Measurements from ENCODE around the gene CD36. TPM values are rescaled to one million over a fixed set of nuclear protein-coding genes. Genes with fewer than 3 reads are reported as not detected.

CD36 gene
- polyA plus RNA-seq, 1 experiment, result 0.51 TPM

DNA sequence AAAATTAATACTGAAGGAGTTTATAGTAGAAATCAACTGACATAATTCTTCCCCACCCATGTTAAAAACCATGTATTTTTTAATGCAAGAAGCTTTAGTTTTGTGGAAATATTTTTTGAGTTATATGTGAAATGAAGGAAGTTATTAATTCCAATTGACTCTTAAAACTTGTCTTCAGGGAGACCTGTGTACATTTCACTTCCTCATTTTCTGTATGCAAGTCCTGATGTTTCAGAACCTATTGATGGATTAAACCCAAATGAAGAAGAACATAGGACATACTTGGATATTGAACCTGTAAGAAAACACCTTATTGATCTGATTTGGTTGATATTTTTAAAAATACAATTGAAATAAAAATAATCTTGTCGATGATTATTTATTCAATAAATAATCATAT, 33.3 kb downstream of the CD36 start:
- ChIA-PET CTCF (no interaction called here), POLR2A (no interaction called here)
- no peak for DNase-seq (ENCODE audit: low read depth, low spot score)
- Histone ChIP-seq H3K4me3 (ENCODE audit: low read depth, low read length) (no peak overlapping the region), H3K27ac (ENCODE audit: low read depth, low read length) (no peak overlapping the region), H3K27me3 (ENCODE audit: control insufficient read depth, insufficient read depth, low read length) (no peaks in the 10 kb centered on the region), H3K9me3 (ENCODE audit: control insufficient read depth, insufficient read depth, low read length) (no peaks in the 10 kb centered on the region)
- TF ChIP-seq, protein P1, sequence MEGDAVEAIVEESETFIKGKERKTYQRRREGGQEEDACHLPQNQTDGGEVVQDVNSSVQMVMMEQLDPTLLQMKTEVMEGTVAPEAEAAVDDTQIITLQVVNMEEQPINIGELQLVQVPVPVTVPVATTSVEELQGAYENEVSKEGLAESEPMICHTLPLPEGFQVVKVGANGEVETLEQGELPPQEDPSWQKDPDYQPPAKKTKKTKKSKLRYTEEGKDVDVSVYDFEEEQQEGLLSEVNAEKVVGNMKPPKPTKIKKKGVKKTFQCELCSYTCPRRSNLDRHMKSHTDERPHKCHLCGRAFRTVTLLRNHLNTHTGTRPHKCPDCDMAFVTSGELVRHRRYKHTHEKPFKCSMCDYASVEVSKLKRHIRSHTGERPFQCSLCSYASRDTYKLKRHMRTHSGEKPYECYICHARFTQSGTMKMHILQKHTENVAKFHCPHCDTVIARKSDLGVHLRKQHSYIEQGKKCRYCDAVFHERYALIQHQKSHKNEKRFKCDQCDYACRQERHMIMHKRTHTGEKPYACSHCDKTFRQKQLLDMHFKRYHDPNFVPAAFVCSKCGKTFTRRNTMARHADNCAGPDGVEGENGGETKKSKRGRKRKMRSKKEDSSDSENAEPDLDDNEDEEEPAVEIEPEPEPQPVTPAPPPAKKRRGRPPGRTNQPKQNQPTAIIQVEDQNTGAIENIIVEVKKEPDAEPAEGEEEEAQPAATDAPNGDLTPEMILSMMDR (IDR thresholded peaks at IDR 0.05; ENCODE audit: low read depth, low read length), result no peak

DNA sequence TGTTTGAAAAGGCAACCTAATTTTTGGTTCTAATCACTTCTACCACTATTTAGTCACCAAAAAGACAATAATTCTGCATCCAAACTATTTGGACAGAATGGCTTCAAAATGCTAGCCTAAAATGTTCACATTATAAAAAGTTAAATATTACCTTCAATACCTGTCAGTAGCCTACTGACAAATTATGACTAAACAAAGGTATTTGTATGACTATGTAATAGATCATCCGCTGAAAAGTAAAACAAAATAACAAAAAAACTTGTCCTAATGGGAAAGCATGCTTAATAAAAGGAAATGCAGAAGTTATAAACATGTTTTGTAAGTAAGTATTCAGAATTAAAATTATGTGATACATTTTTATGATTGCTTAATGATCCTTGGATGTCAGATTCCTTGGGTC, 36.6 kb downstream of the CD36 start:
- no peak overlapping the region for H3K4me3 ChIP-seq (ENCODE audit: low read depth, low read length)
- CTCF ChIA-PET, result interaction anchor here (0.9 to 1.5 kb wide), 2 partner anchors 247 to 615 kb away, joined by 3 to 5 read pairs; no protein-coding TSS in a partner anchor
- H3K27ac ChIP-seq (ENCODE audit: low read depth, low read length), result no peak overlapping the region
- no peaks in the 10 kb centered on the region for H3K27me3 ChIP-seq (ENCODE audit: control insufficient read depth, insufficient read depth, low read length)
- POLR2A ChIA-PET, result no interaction called here
- H3K9me3 ChIP-seq (ENCODE audit: control insufficient read depth, insufficient read depth, low read length), result no peaks in the 10 kb centered on the region
- TF ChIP-seq, protein P1 (IDR thresholded peaks at IDR 0.05; ENCODE audit: low read depth, low read length), result no peak
- DNase-seq (ENCODE audit: low read depth, low spot score), result no peak

DNA sequence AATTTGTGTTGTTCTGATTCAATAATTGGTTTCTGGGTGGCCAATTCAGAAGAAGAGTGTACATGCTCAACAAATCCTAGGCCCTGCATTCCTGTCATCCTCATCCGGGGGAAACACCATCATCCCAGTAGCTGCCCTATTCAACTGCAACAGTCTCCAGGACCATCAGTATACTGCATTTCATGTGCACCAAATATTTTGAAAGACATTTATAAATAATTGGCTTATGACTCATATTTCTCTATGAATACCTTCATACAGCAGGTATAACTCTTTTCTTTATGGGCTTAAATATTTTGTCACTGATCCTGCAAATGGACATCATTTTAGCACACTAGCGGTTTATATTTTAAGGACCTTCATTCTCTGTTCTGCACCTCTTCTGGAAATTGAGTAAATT, 38.0 kb downstream of the CD36 start:
- no peak overlapping the region for H3K27ac ChIP-seq (ENCODE audit: low read depth, low read length)
- H3K27me3 ChIP-seq (ENCODE audit: control insufficient read depth, insufficient read depth, low read length), result no peaks in the 10 kb centered on the region
- no peak for DNase-seq (ENCODE audit: low read depth, low spot score)
- POLR2A ChIA-PET, result no interaction called here
- no peaks in the 10 kb centered on the region for H3K9me3 ChIP-seq (ENCODE audit: control insufficient read depth, insufficient read depth, low read length)
- no peak overlapping the region for H3K4me3 ChIP-seq (ENCODE audit: low read depth, low read length)
- TF ChIP-seq, protein P1 (IDR thresholded peaks at IDR 0.05; ENCODE audit: low read depth, low read length), result no peak
- CTCF ChIA-PET, result interaction anchor here (1.5 kb wide), 1 partner anchor 248 kb away, joined by 5 read pairs; no protein-coding TSS in a partner anchor

DNA sequence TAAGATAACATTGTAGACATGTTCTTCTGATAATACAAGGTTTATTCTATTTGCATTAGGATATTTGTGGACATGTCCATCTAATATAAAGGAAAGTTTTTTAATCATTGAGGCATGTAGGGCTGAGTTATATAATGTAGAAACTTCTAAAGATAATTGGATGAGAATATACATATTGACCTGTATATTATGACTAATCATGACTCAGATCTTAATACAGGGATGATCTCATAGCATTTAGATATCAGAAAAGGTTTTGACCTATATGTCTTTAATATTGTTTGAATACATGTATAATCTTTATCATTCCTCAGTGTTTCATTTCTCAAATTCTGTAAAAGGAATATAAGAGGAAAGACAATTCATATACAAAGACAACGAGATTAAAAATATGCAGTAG, 39.2 kb downstream of the CD36 start:
- CTCF ChIA-PET, result interaction anchor here (1.9 kb wide), 1 partner anchor 19 kb away, joined by 5 read pairs; no protein-coding TSS in a partner anchor
- no peaks in the 10 kb centered on the region for H3K9me3 ChIP-seq (ENCODE audit: control insufficient read depth, insufficient read depth, low read length)
- no peak overlapping the region for H3K4me3 ChIP-seq (ENCODE audit: low read depth, low read length)
- POLR2A ChIA-PET, result no interaction called here
- H3K27me3 ChIP-seq (ENCODE audit: control insufficient read depth, insufficient read depth, low read length), result no peaks in the 10 kb centered on the region
- TF ChIP-seq, protein P1 (IDR thresholded peaks at IDR 0.05; ENCODE audit: low read depth, low read length), result no peak
- no peak for DNase-seq (ENCODE audit: low read depth, low spot score)
- H3K27ac ChIP-seq (ENCODE audit: low read depth, low read length), result no peak overlapping the region

DNA sequence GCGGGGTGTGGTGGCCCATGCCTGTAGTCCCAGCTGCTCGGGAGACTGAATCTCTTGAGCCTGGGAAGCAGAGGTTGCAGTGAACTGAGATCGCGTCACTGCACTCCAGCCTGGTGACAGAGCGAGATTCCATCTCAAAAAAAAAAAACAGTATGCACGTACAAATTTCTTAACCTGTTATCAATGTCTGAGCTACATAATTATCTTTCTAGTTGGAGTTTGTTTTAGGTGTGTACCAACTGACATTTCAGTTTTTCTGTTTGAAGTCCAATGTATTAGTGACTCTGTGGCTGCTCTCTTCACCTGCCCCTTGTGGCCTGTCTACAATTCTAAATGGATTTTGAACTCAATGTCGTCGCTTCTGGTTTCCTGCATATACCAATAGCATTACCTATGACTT, 40.3 kb downstream of the CD36 start:
- Histone ChIP-seq H3K9me3 (ENCODE audit: control insufficient read depth, insufficient read depth, low read length) (no peaks in the 10 kb centered on the region), H3K4me3 (ENCODE audit: low read depth, low read length) (no peak overlapping the region), H3K27ac (ENCODE audit: low read depth, low read length) (no peak overlapping the region), H3K27me3 (ENCODE audit: control insufficient read depth, insufficient read depth, low read length) (no peaks in the 10 kb centered on the region)
- POLR2A ChIA-PET, result no interaction called here
- no peak for DNase-seq (ENCODE audit: low read depth, low spot score)
- TF ChIP-seq, protein P1 (IDR thresholded peaks at IDR 0.05; ENCODE audit: low read depth, low read length), result no peak
- CTCF ChIA-PET, result interaction anchor here (0.6 to 4.6 kb wide), 8 partner anchors 16 to 791 kb away, joined by 3 to 64 read pairs (median 4); no protein-coding TSS in a partner anchor
